HG02763 (cell line): ENCODE results near the gene FGF10.

Experiments
- ATAC-seq: cut with Tn5 transposase; IDR thresholded peaks from one replicate; pipeline ENCODE4 v1.9.1; 2021; ENCODE audit warnings: mild to moderate bottlenecking, moderate library complexity; ENCODE audit not compliant: unreplicated experiment

The FGF10 gene

DNA sequence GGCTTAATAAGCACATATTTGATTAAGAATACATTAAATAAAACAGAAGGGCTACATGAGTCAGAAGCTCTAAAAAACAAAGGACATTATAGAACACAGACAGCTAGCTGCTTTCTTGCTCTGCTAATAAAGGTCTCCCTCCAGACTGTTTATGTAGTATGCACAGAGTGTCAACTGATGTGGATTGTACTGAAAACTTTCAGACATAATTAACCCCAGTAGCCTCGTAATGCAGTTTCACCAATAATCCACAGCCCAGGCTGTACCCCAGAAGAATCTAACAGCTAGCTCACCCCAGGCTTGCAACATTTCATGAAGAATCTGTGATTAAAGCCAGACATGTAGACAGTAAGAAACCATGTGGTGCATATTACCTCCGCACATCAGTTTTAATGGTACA lies 30.8 kb downstream of the FGF10 start:
- ATAC-seq = no peak

DNA sequence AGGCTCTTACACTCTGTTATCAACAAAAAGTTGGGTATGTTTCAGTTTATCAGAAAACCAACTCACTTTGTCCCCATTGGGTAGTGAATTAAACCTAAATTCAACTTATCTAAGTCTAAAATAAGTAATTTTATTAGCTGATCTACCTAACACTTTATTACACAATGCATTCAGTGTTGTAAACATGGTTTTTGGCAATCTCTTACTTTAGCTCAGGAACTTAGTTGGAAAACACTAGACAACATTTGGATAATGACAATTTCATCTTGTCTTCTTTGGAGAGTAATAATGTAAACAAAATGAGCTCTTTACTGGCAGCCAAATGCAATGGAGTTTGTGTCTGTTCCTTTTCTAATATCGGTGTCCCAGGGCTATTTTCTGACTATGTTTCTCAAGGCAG lies 33.0 kb downstream of the FGF10 start:
- no peak for ATAC-seq

DNA sequence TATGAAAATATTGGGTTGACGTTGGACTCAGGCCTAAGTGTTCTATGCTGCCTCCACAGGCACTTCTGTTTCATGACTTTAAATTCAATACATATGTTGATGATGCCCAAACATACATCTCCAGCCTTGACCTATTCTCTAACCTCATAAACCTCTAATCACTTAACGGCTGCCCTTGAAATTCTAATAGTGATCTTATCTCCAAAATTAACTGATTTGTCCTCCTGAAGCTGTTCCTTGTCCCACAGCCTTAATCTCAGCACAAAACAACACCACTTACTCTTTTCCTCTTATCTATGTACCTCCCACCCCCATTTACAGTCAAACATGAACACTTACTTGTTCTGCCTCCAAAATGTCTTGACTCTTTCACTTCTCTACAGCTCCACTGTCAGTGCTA lies 43.3 kb downstream of the FGF10 start:
- ATAC-seq = no peak

DNA sequence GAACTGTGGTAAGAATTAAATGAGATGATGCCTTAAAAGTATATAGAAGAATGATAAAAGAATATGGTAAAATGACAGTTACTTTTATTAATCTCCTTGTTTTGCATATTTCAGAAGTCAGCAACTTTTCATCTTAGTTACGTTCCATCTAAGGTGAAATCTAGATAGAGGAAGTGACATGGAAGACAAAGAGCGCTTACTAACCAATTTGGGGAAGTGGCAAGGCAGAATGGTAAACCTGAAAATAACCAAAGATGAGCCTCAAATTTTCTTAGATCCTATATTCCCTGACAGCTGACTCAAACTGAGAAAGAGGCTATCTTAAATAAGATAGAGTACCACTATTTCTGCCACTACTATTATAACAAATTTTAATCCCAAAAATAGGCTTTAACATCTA lies 52.5 kb downstream of the FGF10 start:
- no peak for ATAC-seq

DNA sequence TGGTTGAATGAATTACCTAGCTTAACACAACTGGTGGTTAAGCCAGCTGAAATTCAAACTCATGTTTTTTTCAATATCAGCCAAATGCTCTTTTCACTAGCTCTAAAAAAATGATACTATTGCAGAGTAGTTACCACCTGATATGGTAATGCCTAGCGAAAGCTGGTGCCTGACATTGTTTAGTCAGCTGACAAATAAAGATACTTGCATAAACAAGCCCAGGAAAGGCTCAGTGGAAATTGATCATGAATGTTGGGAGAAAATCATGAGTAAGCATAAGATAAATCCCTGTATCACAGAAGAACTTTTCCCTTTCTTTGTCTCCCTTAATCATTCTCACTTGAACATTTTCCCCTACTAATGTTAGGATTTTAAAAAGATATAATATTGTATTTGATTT lies 54.6 kb downstream of the FGF10 start:
- ATAC-seq = no peak

DNA sequence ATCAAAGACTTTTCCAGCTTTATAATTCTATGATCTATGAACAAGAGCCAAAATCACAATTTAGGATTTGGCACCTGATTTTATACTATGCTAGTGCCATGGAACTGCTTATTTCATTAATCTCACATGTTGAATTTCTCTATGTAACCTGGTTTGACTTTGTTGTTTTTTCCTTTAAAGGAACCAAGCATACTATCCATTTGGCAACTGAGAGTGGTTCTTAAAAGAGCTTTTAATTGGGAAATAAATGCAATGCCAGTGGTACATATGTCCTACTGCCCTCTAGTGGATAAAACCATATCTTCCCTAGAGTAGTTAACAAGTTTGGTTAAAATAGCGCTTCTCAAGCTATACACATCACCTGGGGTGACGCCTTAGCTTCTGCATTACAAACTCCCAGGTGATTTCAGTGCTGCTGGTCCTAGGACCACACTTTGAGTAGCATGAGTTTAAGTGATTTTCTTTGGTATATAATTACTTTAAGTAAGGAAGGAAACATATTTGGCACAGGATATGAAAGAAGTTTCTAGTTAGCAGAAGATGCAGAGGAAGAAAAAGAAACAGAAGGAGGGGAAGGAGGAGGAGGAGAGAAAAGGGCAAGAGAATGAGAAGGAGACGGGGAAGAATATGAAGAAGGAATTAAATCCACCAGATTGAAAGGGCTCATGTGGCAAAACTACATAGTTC lies 56.8 kb downstream of the FGF10 start:
- ATAC-seq = peak; percentile 59

DNA sequence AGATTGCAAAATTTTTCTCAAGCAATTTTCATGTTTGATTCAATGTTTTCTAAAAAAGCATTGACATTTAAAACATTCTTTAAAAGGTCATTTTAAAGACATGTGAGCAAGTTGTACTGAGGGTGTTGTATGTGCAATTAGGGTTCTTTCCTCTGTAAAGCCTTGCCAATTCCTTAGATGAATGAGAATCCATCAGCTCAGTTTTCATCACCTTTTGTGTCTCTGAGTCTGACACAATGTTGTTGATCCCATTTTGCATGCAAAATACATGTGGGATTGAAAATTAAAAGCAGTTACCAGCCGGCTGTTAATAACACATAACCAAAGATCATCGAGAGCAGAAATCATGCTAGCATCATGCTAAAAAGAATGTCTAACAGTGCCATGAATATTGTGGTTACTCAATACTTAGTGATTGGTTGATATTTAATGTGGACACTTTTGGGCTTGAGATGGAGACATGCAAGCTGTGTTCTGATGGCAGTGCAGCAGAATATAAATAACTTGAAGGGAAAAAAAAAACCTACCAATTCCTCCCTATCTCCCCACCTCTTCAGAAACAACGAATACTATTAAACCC lies 57.7 kb downstream of the FGF10 start:
- ATAC-seq = no peak

DNA sequence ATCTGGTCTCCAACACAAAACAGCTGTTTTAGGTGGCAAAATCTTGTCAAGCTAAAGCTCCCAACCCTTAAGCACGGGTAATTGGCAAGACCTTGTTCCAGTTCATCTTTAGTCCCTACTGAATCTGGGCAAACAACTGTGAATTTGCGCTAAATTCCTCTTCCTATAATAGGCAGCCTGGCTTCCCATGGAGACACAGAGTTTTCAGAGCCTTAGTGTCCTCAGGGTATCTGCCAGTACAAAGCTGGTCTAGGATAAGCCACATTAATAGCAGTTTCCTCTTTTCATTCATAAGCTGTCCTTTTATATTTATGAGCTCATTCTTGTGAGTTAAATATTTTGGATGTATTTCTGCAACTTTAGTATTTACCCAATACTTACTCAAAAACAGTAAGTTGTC lies 59.5 kb downstream of the FGF10 start:
- ATAC-seq = no peak

DNA sequence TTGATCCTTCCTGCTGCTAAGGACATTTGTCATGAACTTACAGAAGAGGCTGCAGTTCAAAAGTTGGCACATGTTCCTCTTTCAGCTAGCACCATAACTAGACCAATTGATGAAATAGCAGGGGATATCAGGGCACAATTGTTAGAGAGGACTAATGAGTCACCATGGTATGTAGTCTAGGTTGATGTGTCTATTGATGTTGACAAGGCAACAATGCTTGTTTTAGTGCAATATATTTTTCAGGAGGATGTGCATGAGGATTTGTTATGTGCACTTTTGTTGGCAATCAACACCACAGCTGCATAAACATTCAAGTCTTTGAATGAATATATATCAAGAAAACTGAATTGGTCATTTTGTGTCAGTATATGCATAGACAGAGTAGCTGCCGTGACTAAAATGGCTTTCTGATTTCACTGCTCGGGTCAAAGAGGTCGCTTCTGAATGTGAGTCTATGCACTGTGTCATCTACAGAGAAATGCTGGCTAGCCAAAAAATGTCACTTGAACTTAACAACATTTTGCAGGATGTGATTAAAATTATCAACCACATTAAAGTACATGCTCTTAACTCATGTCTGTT lies 68.0 kb downstream of the FGF10 start:
- no peak for ATAC-seq

DNA sequence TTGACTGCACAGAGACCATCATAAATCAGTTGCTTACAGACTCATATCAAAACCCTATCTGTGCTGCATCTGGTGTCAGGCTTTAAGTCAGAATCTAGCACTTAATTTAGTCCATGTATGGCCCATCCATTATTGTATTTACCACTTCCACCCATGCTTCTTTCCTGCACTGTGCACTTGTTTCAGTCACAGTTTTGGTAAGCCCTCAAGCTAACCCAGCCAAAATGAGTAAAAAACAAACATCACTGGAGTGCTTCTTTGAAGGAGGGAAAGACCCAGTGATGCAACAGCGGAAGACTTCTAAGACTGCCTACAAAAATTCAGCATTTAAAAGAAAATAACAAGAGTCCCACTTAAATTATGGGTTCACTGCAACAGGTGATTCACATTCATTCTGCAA lies 69.0 kb downstream of the FGF10 start:
- ATAC-seq = no peak

DNA sequence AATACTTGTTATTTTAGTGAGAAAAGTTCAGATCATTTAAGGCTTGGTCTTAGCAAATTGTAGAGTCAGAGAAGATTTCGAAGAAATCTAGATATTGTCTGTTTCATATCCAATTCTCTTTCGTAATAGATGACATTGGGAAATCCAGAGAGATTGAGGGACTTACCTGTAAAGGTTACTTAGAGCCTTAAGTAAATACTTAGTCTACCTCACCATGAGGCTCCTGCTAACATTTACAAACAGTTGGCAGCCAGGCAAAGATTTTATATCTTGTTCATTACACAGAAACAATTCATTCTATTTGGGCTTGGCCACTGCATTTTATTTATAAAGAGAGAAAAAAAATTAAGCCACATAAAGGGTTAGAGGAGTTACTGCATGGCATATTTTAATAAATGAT lies 70.3 kb downstream of the FGF10 start:
- ATAC-seq = no peak

DNA sequence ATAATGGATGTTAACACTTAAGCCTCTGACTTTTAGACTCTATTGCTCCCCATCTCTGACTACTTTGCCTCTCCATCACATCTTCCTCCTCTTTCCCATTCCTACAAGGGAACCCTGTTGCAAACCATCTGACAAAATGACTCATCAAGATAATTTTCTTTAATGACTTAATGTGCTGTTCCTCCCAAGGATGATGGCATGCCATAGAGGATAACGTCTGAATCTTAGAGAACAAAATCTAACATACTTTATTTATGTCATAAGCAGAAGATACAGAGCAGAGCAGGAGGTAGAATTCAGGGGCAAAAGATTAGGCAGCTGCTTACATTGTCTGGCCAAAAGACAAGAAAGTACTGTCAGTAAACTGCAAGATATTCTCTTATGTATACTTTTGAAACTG lies 76.8 kb downstream of the FGF10 start:
- ATAC-seq = no peak

DNA sequence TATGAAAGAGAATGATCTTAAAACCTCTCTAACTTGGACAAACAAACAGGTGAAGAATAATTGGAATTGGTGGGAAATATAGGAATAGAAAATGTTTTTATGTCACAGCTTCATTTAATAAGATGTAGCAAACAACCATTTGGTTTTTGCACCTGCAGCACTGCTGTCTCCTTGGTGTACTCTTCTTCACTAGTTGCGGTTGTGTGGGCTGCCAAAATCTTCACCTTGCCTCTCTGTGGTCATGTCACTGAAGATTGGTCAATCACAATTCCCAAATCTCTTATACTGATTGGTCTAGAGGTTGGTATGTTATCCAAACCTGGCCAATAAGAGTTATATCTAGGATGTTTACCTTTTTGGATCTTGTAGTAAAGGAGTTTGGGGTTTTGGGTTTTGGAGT lies 88.7 kb downstream of the FGF10 start:
- ATAC-seq = no peak

DNA sequence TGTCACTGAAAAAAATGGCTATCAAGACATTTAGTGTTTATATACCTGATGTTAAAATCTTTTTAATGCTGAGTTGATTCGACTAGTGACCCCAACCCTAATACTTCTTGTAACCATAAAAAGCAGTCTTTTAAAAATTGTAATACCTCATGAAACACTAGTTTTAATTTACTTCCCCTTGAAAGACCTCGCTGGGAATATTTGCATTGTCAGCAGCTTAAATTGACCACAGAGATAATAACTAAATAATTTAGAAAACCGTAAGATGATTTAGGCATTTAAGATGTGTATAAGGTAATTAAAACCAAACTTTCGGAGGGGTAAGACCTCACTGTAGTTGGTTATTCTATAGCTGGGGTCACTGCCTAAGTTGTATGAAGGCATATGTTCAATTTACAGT lies 89.8 kb downstream of the FGF10 start:
- no peak for ATAC-seq

DNA sequence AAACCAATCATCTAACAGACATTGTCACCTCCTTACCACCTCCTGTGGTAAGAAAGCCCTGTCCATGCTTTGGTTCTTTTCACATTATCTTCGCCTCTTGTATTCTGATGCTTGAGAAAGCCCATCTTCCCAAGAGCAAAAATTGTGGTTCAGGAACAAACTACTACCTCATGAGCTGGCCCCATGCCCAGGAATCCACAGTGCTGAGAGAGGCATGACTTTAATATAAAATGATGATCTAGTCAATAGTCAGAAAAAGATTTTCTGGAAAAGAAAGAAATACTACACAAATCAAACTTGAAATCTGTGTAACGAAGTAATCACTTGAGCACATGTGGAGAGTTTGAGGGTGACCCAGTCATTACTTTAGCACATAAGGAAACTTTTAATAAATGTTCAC lies 94.7 kb downstream of the FGF10 start:
- no peak for ATAC-seq

DNA sequence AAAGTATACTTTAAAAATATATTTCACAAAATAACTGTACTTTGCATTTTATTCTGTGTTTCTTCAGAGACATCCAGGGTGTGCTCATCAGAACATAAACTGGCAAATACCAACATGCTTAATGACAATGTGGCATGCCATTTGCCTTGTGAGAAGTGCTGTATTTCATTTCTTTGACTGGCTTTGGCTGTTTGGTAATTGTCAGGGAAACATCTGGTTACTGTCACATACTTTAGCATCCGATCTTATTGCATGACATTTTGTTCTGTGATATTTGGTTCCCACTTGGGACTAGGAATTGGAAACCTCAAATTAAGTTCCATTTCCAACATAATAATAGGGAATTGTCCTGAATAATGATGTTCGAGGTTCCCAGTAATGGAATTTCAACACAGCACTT lies 96.5 kb downstream of the FGF10 start:
- no peak for ATAC-seq

DNA sequence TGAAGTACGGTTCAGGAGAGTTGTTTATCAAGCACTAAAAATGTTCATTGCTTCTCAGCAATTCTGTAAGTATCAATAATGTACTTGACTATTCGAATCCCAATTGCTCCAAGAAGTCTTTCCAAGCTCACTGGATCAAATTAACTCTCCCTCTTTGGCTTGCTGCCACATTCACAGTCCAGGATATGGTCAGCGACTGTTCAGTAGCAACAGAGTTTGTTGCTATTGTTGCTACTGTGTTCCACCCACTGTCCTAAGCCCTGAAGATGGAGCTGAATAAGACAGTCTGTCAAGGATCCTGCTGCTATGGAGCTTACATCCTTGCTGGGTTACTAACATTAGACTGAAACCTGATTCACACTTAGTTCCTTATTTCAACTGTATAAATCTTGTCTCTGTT lies 110.8 kb downstream of the FGF10 start:
- ATAC-seq = no peak

DNA sequence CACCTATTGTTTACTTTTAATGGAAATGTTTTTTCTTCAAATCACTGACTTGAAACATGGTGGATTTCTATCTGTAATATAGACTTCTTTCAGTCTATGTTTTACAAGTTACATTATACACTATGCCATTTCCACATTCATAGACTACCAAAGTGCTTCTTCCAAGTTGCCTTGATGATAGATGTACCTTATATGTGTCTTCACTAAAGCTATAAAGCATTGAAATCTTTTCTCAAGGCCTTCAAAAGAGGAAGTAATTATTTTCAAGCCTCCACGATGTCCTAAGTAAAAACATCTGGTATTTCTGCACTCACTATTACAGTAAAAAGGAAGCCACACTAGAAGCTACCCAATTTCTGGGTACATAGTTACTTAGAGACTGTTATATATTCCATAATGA lies 113.3 kb downstream of the FGF10 start:
- no peak for ATAC-seq

DNA sequence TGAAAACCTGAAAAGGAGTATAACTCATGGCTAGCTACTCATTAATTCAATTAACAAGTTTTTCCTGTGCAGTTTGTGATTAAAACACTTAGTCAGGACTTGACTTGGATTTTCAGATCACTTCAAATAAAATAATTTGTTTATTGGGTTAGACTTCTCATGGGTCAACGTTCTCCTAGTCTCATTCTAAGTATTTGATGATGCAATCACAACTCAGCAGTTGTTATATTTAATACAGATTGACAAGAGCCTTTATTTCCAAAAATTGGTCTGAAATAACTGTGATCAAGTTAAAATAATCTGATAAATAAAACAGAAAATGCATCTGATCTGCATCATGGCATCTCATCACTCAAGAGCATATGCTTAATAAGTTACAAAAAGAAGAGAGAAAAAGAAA lies 113.9 kb downstream of the FGF10 start:
- ATAC-seq = no peak

DNA sequence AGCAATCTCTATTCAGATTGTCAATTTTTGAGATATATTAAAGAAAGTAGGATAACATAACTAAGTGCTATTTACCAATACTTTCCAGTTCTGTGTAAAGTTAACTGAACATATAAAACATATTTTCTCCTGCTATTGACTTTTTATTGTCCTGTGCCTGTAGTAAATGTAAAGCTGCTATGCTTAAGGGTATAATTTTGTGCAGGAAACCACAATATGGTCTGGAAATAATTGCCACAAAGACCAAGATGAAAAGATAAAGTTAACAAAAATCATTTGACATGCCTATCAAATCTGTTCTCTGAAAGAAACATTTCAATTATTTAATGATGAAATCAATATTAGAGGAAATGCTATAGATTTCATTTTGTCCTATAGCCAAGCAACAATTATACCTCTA lies 121.3 kb downstream of the FGF10 start:
- no peak for ATAC-seq

DNA sequence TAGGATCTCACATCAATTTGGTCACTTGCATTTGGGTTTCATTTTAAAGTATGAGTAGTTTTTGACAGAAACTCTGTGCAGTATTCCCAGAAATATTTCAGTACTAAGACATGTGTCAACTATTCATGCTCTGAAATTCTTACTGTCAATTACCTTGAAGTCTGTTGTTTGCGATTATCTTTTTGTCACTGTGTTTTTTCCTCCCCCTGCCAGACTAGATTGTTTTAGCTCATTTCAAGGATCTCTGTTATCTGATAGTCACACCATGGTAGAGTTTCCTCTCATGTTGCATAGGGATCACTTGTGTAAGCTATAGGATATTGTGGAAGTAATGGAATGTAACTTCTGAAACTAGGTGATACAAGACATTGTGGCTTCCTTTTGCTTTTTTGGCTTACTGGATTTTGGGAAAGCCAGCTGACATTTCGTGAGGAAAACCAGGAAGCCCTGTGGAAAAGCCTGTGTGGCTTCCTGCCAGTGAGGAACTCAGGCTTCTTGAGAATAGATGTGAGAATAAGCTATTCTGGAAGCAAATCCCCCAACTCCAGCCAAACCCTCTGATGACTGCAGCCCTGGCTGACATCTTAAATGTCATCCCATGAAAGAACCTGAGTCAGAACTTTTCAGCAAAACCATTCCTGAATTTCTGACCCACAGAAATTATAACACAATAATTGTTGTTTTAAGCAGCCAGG lies 122.2 kb downstream of the FGF10 start:
- ATAC-seq = no peak

DNA sequence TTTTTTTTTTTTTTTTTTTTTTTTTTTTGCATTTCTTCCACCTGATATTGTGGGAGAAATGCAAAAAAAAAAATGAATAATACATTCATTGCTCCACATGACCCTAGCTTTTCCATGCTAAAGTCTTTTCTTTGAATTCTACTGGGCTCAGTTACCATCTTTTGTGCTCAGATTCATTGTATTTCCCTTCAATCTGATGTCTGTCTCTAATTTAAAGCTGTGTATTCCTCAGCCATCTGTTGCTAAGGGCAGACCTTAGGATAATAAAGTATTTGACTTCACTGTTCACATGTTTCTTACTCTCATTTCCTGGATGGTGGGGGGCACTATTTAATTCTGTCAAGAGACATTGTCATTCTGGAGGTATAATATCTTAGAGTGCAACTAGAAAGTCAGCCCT lies 123.5 kb downstream of the FGF10 start:
- no peak for ATAC-seq
